Subcutaneous abdominal adipose tissue (tissue), 5 donors: Measurements from ENCODE around the gene AP4E1.
A peak's percentile ranks its signal among the peaks of the same experiment; 100 is the strongest.
"Not testable (repeated sequence)": the region's sequence is repeated elsewhere in the genome, so short reads cannot be mapped to it uniquely, and the experiment has no call there.

Source experiments
- H3K27ac ChIP-seq: one replicate; pipeline ENCODE4 v1.7.0; 2013; ENCODE audit warnings: low read depth, mild to moderate bottlenecking, inconsistent platforms, low read length, moderate library complexity
- H3K27me3 ChIP-seq, 5 donors: one replicate each; pipeline ENCODE4 v1.7.0; 2013; ENCODE audit warnings: low read length in 5 of 5, inconsistent platforms in 1 of 5; ENCODE audit not compliant: control insufficient read depth in 5 of 5, insufficient read depth in 4 of 5
- H3K36me3 ChIP-seq, 5 donors: one replicate each; pipeline ENCODE4 v1.7.0; 2013; ENCODE audit warnings: low read length in 5 of 5; ENCODE audit not compliant: control insufficient read depth in 5 of 5, insufficient read depth in 5 of 5
- H3K4me1 ChIP-seq, 5 donors: one replicate each; pipeline ENCODE4 v1.7.0; 2013; ENCODE audit warnings: low read length in 5 of 5, mild to moderate bottlenecking in 3 of 5, moderate library complexity in 1 of 5; ENCODE audit not compliant: control insufficient read depth in 5 of 5, insufficient read depth in 5 of 5
- H3K4me3 ChIP-seq, 5 donors: one replicate each; pipeline ENCODE4 v1.7.0; 2013; ENCODE audit warnings: low read length in 5 of 5, low read depth in 1 of 5
- H3K9ac ChIP-seq, 5 donors: one replicate each; pipeline ENCODE4 v1.7.0; 2013; ENCODE audit warnings: low read length in 5 of 5, mild to moderate bottlenecking in 4 of 5, moderate library complexity in 3 of 5
- H3K9me3 ChIP-seq, 5 donors: one replicate each; pipeline ENCODE4 v1.7.0; 2013; ENCODE audit warnings: low read length in 5 of 5; ENCODE audit not compliant: control insufficient read depth in 5 of 5
- donor health status: healthy.
- donor health status: healthy.
- donor health status: healthy.
- donor health status: healthy.
- donor health status: healthy.

The AP4E1 gene

GRCh38 chr15:50908209-50909009 is at the start of gene AP4E1:
Gene AP4E1, plus strand, starts transcription at chr15:50908683. Its CDS starts 96 bp downstream, at chr15:50908779.
- H3K27me3 ChIP-seq, result no peaks in the 10 kb centered on the region
- peak within 1 kb of the TSS; percentile 95 for H3K27ac ChIP-seq

GRCh38 chr15:50860824-50861223 is 47.7 kb upstream of the AP4E1 start:
- no peak overlapping the region for H3K9ac ChIP-seq
- H3K27me3 ChIP-seq, result no peaks in the 10 kb centered on the region
- H3K4me3 ChIP-seq, result no peak overlapping the region
- H3K27ac ChIP-seq, result no peak overlapping the region
- no peaks in the 10 kb centered on the region for H3K9me3 ChIP-seq
- no peaks in the 10 kb centered on the region for H3K36me3 ChIP-seq
- no peaks in the 10 kb centered on the region for H3K4me1 ChIP-seq

More at GRCh38 chr15:50908209-50909009, at the start of gene AP4E1:
- Histone ChIP-seq H3K4me1 (peaks cover 0 to 30% (median 25%) of the 10 kb centered on the region in 5 donors), H3K4me3 (peak within 1 kb of the TSS; percentile 85 to 97 (median 90)), H3K36me3 (peaks cover 0 to 13% (median 8%) of the 10 kb centered on the region in 5 donors), H3K9ac (peak within 1 kb of the TSS; percentile 72 to 99 (median 84)), H3K9me3 (no peaks in the 10 kb centered on the region)

GRCh38 chr15:50862553-50862952 is 45.9 kb upstream of the AP4E1 start:
- Histone ChIP-seq H3K4me3 (no peak overlapping the region), H3K9ac (no peak overlapping the region), H3K9me3 (no peaks in the 10 kb centered on the region), H3K27me3 (no peaks in the 10 kb centered on the region), H3K4me1 (no peaks in the 10 kb centered on the region), H3K36me3 (no peaks in the 10 kb centered on the region), H3K27ac (no peak overlapping the region)

- H3K9ac ChIP-seq, result no peak overlapping the region
- H3K27me3 ChIP-seq, result no peaks in the 10 kb centered on the region
- no peak overlapping the region for H3K4me3 ChIP-seq
- no peak overlapping the region for H3K27ac ChIP-seq
- no peaks in the 10 kb centered on the region for H3K36me3 ChIP-seq
- H3K4me1 ChIP-seq, result no peaks in the 10 kb centered on the region
- H3K9me3 ChIP-seq, result no peaks in the 10 kb centered on the region
Measured at GRCh38 chr15:50864873-50865272, 43.6 kb upstream of the AP4E1 start.

GRCh38 chr15:50865515-50866353 is 42.7 kb upstream of the AP4E1 start:
- no peaks in the 10 kb centered on the region for H3K9me3 ChIP-seq

GRCh38 chr15:50871832-50872231 is 36.7 kb upstream of the AP4E1 start:
- Histone ChIP-seq H3K4me1 (peaks cover 0 to 15% (median 5%) of the 10 kb centered on the region in 5 donors), H3K9ac (no peak overlapping the region), H3K36me3 (no peaks in the 10 kb centered on the region), H3K4me3 (no peak overlapping the region), H3K9me3 (no peaks in the 10 kb centered on the region), H3K27me3 (no peaks in the 10 kb centered on the region), H3K27ac (no peak overlapping the region)

More at GRCh38 chr15:50865515-50866353, 42.7 kb upstream of the AP4E1 start:
- Histone ChIP-seq H3K4me1 (no peaks in the 10 kb centered on the region), H3K4me3 (no peak overlapping the region), H3K9ac (no peak overlapping the region), H3K27me3 (no peaks in the 10 kb centered on the region), H3K36me3 (no peaks in the 10 kb centered on the region), H3K27ac (no peak overlapping the region)

- Histone ChIP-seq H3K36me3 (no peaks in the 10 kb centered on the region), H3K27me3 (no peaks in the 10 kb centered on the region), H3K9me3 (no peaks in the 10 kb centered on the region), H3K4me3 (no peak overlapping the region), H3K9ac (no peak overlapping the region), H3K4me1 (peaks cover 0 to 19% (median 8%) of the 10 kb centered on the region in 5 donors), H3K27ac (no peak overlapping the region)
Measured at GRCh38 chr15:50872832-50873426, 35.6 kb upstream of the AP4E1 start.

GRCh38 chr15:50873935-50874361 is 34.5 kb upstream of the AP4E1 start:
- no peaks in the 10 kb centered on the region for H3K36me3 ChIP-seq
- peaks cover 0 to 19% (median 8%) of the 10 kb centered on the region in 5 donors for H3K4me1 ChIP-seq
- H3K4me3 ChIP-seq, result no peak overlapping the region
- no peaks in the 10 kb centered on the region for H3K27me3 ChIP-seq
- no peak overlapping the region for H3K9ac ChIP-seq
- H3K9me3 ChIP-seq, result no peaks in the 10 kb centered on the region
- H3K27ac ChIP-seq, result no peak overlapping the region

- H3K9me3 ChIP-seq, H3K36me3 ChIP-seq, H3K27ac ChIP-seq, H3K4me3 ChIP-seq, H3K27me3 ChIP-seq, H3K9ac ChIP-seq: not testable (repeated sequence)
- peaks cover 0 to 19% (median 8%) of the 10 kb centered on the region in 5 donors for H3K4me1 ChIP-seq
Measured at GRCh38 chr15:50875238-50875637, 33.2 kb upstream of the AP4E1 start.
